Vagina (tissue), 2 donors: ENCODE measurements around the gene MLYCD.

ENCODE experiments used
- POLR2A ChIP-seq, 2 donors: fragments of 450-650 bp; IDR thresholded peaks; one replicate each; pipeline ENCODE4 v1.6.1; 2017; ENCODE audit warnings: antibody characterized with exemption in 2 of 2, mild to moderate bottlenecking in 2 of 2, moderate library complexity in 2 of 2
- TF ChIP-seq, protein P1 (sequence below), 3 experiments: fragments of 450-650 bp in 2 of 3; fragments of 200-600 bp in 1 of 3; sonication (generic) in 1 of 3; IDR thresholded peaks; one replicate each; pipeline ENCODE4 v1.5.1; 2017 to 2019; ENCODE audit warnings: antibody characterized with exemption in 3 of 3, mild to moderate bottlenecking in 2 of 3, moderate library complexity in 2 of 3

DNA sequence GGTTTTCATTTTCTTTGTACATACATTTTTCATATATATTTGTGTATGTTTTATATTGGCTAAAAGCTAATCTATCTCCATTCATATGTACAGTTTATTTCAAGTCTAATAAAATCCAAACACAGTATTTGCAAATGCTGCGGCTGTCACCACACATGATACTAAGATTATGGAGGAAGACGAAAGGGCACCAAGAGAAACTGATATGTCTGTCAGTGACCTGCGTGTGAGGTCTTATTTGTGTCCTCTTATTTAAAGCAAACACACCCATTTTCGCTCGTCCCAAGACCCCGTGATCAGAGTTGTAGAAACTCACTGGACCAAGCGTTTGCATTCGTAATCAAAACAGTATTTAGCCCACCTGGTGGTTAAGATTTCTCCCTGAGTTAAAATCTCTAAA lies 8.2 kb downstream of the MLYCD start:
- no peak for TF ChIP-seq POLR2A (IDR thresholded peaks at IDR 0.05)
- TF ChIP-seq, protein P1, sequence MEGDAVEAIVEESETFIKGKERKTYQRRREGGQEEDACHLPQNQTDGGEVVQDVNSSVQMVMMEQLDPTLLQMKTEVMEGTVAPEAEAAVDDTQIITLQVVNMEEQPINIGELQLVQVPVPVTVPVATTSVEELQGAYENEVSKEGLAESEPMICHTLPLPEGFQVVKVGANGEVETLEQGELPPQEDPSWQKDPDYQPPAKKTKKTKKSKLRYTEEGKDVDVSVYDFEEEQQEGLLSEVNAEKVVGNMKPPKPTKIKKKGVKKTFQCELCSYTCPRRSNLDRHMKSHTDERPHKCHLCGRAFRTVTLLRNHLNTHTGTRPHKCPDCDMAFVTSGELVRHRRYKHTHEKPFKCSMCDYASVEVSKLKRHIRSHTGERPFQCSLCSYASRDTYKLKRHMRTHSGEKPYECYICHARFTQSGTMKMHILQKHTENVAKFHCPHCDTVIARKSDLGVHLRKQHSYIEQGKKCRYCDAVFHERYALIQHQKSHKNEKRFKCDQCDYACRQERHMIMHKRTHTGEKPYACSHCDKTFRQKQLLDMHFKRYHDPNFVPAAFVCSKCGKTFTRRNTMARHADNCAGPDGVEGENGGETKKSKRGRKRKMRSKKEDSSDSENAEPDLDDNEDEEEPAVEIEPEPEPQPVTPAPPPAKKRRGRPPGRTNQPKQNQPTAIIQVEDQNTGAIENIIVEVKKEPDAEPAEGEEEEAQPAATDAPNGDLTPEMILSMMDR (IDR thresholded peaks at IDR 0.05), result no peak
